B cell (primary cell): Measurements from ENCODE around the gene NLGN1. TPM values are rescaled to one million over a fixed set of nuclear protein-coding genes. Genes with fewer than 3 reads are reported as not detected.

Source experiments
- ATAC-seq: fragments of 200-7000 bp; cut with Tn5 transposase; one replicate; pipeline ENCODE4 v1.10.0; 2021; ENCODE audit warnings: low read depth, mild to moderate bottlenecking, moderate number of reproducible peaks, moderate library complexity
- CTCF ChIA-PET: fragments of 350-600 bp; sonication (Branson Sonifier 250); formaldehyde crosslinking; loops from one replicate; lab custom pipeline; 2021; ENCODE audit warnings: antibody characterized with exemption, inconsistent platforms; lab: Charles Lee
- POLR2A ChIA-PET: fragments of 350-600 bp; sonication (Branson Sonifier 250); formaldehyde crosslinking; loops from one replicate; lab custom pipeline; 2021; ENCODE audit warnings: antibody characterized with exemption; lab: Charles Lee
- DNase-seq: peaks from one replicate; pipeline ENCODE4 v3.0.0; 2013
- H2AFZ ChIP-seq: 2 replicates; pipeline ENCODE4 v1.6.1; 2012; ENCODE audit warnings: mild to moderate bottlenecking, low read depth, low read length; ENCODE audit not compliant: insufficient read depth, poor library complexity, severe bottlenecking
- H3K27ac ChIP-seq, 2 donors: 1 replicate in 1 of 2; 2 replicates in 1 of 2; pipeline ENCODE4 v1.5.1; 2012 to 2013; ENCODE audit warnings: low read length in 2 of 2, mild to moderate bottlenecking in 2 of 2, moderate library complexity in 1 of 2
- H3K27me3 ChIP-seq, 4 experiments: fragments of 200-600 bp in 1 of 4; sonication (generic) in 1 of 4; replicated peaks in 1 of 4; 1 replicate in 2 of 4; 2 replicates in 2 of 4; pipeline versions ENCODE4 v1.6.1 to v1.7.0; 2013 to 2016; ENCODE audit warnings: low read length in 3 of 4, mild to moderate bottlenecking in 2 of 4, mixed read lengths in 1 of 4, moderate library complexity in 1 of 4; ENCODE audit not compliant: insufficient read depth in 4 of 4, control insufficient read depth in 3 of 4; ENCODE audit errors: control extremely low read depth in 1 of 4
- H3K36me3 ChIP-seq, 2 experiments: replicated peaks in 1 of 2; 1 replicate in 1 of 2; 2 replicates in 1 of 2; pipeline versions ENCODE4 v1.6.1 to v1.7.1; 2013; ENCODE audit warnings: low read length in 1 of 2; ENCODE audit not compliant: insufficient read depth in 2 of 2, control insufficient read depth in 1 of 2; ENCODE audit errors: control extremely low read depth in 1 of 2, extremely low read depth in 1 of 2
- H3K4me1 ChIP-seq, 2 donors: fragments of 200-600 bp in 1 of 2; sonication (generic) in 1 of 2; 1 replicate in 1 of 2; 2 replicates in 1 of 2; pipeline versions ENCODE4 v1.5.1 to v1.6.1; 2013 to 2017; ENCODE audit warnings: low read length in 2 of 2; ENCODE audit not compliant: control insufficient read depth in 2 of 2, insufficient read depth in 2 of 2
- H3K4me2 ChIP-seq: replicated peaks from 2 replicates; pipeline ENCODE3; 2012; ENCODE audit warnings: mild to moderate bottlenecking, low read depth, low read length; ENCODE audit not compliant: poor library complexity, severe bottlenecking
- H3K4me3 ChIP-seq, 5 experiments: fragments of 200-600 bp in 1 of 5; sonication (generic) in 1 of 5; 1 replicate in 3 of 5; 2 replicates in 2 of 5; pipeline versions ENCODE4 v1.5.1 to v1.7.0; 2011 to 2016; ENCODE audit warnings: low read length in 4 of 5, mild to moderate bottlenecking in 4 of 5, low read depth in 2 of 5, control low read depth in 1 of 5, moderate library complexity in 1 of 5; ENCODE audit not compliant: insufficient read depth in 1 of 5; ENCODE audit errors: control extremely low read depth in 1 of 5, extremely low read depth in 1 of 5
- H3K79me2 ChIP-seq: fragments of 200-600 bp; sonication (generic); one replicate; pipeline ENCODE4 v1.6.0; 2016; ENCODE audit warnings: low read length; ENCODE audit not compliant: control insufficient read depth, insufficient read depth
- H3K9ac ChIP-seq: fragments of 200-600 bp; sonication (generic); 2 replicates; pipeline ENCODE4 v1.6.1; 2017; ENCODE audit warnings: mild to moderate bottlenecking, low read length, moderate library complexity
- H3K9me3 ChIP-seq, 3 donors: one replicate each; pipeline versions ENCODE4 v1.6.1 to v1.7.1; 2013; ENCODE audit warnings: low read length in 2 of 3; ENCODE audit not compliant: control insufficient read depth in 2 of 3, insufficient read depth in 1 of 3; ENCODE audit errors: control extremely low read depth in 1 of 3
- H4K20me1 ChIP-seq: 2 replicates; pipeline ENCODE4 v1.6.0; 2012; ENCODE audit warnings: mild to moderate bottlenecking, low read length; ENCODE audit not compliant: insufficient read depth, control insufficient read depth, poor library complexity, severe bottlenecking
- H3K27ac Mint-ChIP-seq: one replicate; pipeline ENCODE4 v1.8.0; 2021; ENCODE audit warnings: mixed read lengths
- H3K27me3 Mint-ChIP-seq: one replicate; pipeline ENCODE4 v1.8.0; 2021; ENCODE audit warnings: mixed read lengths
- H3K4me1 Mint-ChIP-seq: one replicate; pipeline ENCODE4 v1.8.0; 2021; ENCODE audit warnings: mixed read lengths
- H3K4me3 Mint-ChIP-seq: one replicate; pipeline ENCODE4 v1.8.0; 2021; ENCODE audit warnings: mixed read lengths
- H3K9me3 Mint-ChIP-seq: one replicate; pipeline ENCODE4 v1.8.0; 2022; ENCODE audit warnings: mixed read lengths; ENCODE audit not compliant: insufficient read depth
- EZH2 ChIP-seq: IDR thresholded peaks from 2 replicates; pipeline ENCODE4 v1.6.1; 2012; ENCODE audit warnings: borderline replicate concordance, low read depth, mild to moderate bottlenecking, moderate library complexity, low read length; ENCODE audit not compliant: insufficient read depth, poor library complexity, severe bottlenecking
- WGBS: methylation state at CpG from one replicate; pipeline ENCODE4 v1.1.5; 2013; ENCODE audit warnings: missing lambda C conversion rate; ENCODE audit not compliant: insufficient coverage; 5-methylcytosine and 5-hydroxymethylcytosine counted together
- intact Hi-C: fragments of 100-400 bp; cut with micrococcal nuclease; formaldehyde crosslinking; loops from one replicate; pipeline ENCODE4 v1.10.0; 2022
- polyA plus RNA-seq: library from polyadenylated mRNA; depleted of rRNA; stranded (reverse); fragments of >200 nt; gene quantifications from 2 replicates; pipeline ENCODE4 v1.2.3, GENCODE V29; 2012
- total RNA-seq, 2 donors: library from RNA; stranded (reverse); fragments of 120-200 nt in 1 of 2; gene quantifications; 1 replicate in 1 of 2; 2 replicates in 1 of 2; pipeline versions ENCODE4 v1.2.3 to v1.2.4, GENCODE V29; 2013 to 2022
- TF ChIP-seq, protein P1 (sequence below): fragments of 200-600 bp; IDR thresholded peaks from one replicate; pipeline ENCODE4 v1.8.0; 2022; ENCODE audit warnings: antibody characterized with exemption, mild to moderate bottlenecking

Gene NLGN1
- total and polyA plus RNA-seq, 2 donors (not counting 1 experiment from before 2014, with no cell fraction given), result not detected

DNA sequence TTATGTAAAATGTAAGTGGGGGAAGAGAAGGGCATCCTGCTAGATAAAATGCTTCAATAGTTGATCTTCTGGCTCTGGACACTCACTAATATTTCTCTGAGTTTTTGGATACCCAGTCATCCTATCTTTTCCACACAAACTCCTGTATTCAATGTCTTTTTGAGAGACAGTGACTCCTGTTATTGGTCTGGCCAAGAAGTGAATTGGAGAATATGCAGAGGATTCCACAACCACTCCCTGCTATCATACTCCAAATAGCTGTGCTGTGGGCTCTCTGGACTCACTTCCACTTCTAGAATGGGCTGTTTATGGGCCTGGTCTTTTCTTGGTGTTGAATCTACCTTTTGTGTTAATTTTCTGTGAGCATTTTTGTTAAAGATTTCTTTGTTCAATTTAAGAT lies 376.8 kb downstream of the NLGN1 start:
- no peaks in the 10 kb centered on the region for H3K27me3 Mint-ChIP-seq
- H3K27me3 ChIP-seq, result no peaks in the 10 kb centered on the region
- POLR2A ChIA-PET, result no interaction called here

DNA sequence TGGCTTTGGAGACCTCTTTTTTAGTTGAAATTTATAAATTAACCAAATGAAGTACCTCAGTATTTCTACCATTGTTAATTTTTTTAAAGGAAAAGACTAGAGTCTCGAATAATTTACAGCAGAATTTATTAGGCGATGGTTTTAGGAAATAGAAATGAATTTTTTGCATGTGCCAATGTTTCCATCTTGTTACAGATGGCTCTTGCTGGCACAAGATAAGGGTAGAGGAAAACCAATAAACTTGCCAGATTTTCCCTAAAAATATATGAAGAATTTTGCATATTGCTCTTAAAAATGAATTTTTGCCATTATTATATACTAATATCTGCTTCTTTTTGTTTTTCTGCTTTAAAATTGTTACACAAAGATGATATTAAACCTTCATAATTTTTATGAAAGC lies 380.7 kb downstream of the NLGN1 start:
- ChIA-PET CTCF (no interaction called here), POLR2A (no interaction called here)
- H3K27me3 ChIP-seq, result no peaks in the 10 kb centered on the region
- no peak overlapping the region for H3K4me3 ChIP-seq
- no peaks in the 10 kb centered on the region for H3K4me1 ChIP-seq
- H3K9ac ChIP-seq, result no peak overlapping the region
- no peak overlapping the region for H2AFZ ChIP-seq
- no peak overlapping the region for H3K4me2 ChIP-seq
- no peaks in the 10 kb centered on the region for H3K9me3 ChIP-seq
- DNase-seq (no peak), ATAC-seq (no peak)
- no peak overlapping the region for H3K27ac ChIP-seq
- Mint-ChIP-seq H3K27ac (no peak overlapping the region), H3K4me1 (no peaks in the 10 kb centered on the region), H3K9me3 (no peaks in the 10 kb centered on the region), H3K27me3 (no peaks in the 10 kb centered on the region), H3K4me3 (no peak overlapping the region)
- no CpG with 5 or more reads among the region's 2 CpGs for WGBS
- TF ChIP-seq, protein P1, sequence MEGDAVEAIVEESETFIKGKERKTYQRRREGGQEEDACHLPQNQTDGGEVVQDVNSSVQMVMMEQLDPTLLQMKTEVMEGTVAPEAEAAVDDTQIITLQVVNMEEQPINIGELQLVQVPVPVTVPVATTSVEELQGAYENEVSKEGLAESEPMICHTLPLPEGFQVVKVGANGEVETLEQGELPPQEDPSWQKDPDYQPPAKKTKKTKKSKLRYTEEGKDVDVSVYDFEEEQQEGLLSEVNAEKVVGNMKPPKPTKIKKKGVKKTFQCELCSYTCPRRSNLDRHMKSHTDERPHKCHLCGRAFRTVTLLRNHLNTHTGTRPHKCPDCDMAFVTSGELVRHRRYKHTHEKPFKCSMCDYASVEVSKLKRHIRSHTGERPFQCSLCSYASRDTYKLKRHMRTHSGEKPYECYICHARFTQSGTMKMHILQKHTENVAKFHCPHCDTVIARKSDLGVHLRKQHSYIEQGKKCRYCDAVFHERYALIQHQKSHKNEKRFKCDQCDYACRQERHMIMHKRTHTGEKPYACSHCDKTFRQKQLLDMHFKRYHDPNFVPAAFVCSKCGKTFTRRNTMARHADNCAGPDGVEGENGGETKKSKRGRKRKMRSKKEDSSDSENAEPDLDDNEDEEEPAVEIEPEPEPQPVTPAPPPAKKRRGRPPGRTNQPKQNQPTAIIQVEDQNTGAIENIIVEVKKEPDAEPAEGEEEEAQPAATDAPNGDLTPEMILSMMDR, result no peak
- TF ChIP-seq EZH2, result no peak
- no peaks in the 10 kb centered on the region for H3K79me2 ChIP-seq
- H3K36me3 ChIP-seq, result no peaks in the 10 kb centered on the region
- intact Hi-C loops, result no loop called here
- H4K20me1 ChIP-seq, result no peaks in the 10 kb centered on the region

More for the DNA sequence above, 376.8 kb downstream of the NLGN1 start:
- H3K4me3 Mint-ChIP-seq, result no peak overlapping the region
- Histone ChIP-seq H4K20me1 (no peaks in the 10 kb centered on the region), H3K4me1 (no peaks in the 10 kb centered on the region), H3K4me2 (no peak overlapping the region), H3K36me3 (no peaks in the 10 kb centered on the region), H3K9ac (no peak overlapping the region), H3K27ac (no peak overlapping the region), H3K9me3 (no peaks in the 10 kb centered on the region), H3K79me2 (no peaks in the 10 kb centered on the region), H2AFZ (no peak overlapping the region), H3K4me3 (no peak overlapping the region)
- TF ChIP-seq, protein P1, result no peak
- no peak for TF ChIP-seq EZH2
- H3K4me1 Mint-ChIP-seq, result no peaks in the 10 kb centered on the region
- DNase-seq, result no peak
- ATAC-seq, result no peak
- no peaks in the 10 kb centered on the region for H3K9me3 Mint-ChIP-seq
- H3K27ac Mint-ChIP-seq, result no peak overlapping the region
- intact Hi-C loops, result no loop called here
- CTCF ChIA-PET, result no interaction called here
